H1 (cell line): ENCODE data around the gene MS4A18. TPM values are rescaled to one million over a fixed set of nuclear protein-coding genes. Genes with fewer than 3 reads are reported as not detected.
A peak's percentile ranks its signal among the peaks of the same experiment; 100 is the strongest.

Source experiments
- CTCF ChIA-PET: fragments of 300-600 bp; sonication (Branson Sonifier 250); formaldehyde crosslinking; loops from one replicate; lab custom pipeline; 2021; ENCODE audit not compliant: partially characterized antibody; lab: Charles Lee
- POLR2A ChIA-PET: fragments of 300-600 bp; sonication (Branson Sonifier 250); formaldehyde crosslinking; loops from one replicate; lab custom pipeline; 2021; ENCODE audit warnings: inconsistent platforms; ENCODE audit not compliant: partially characterized antibody; lab: Charles Lee
- DNase-seq, 2 experiments: peaks; one replicate each; pipeline versions ENCODE4 v3.0.0 to v3.0.0-alpha.2; 2010 to 2022; ENCODE audit warnings: low spot score in 2 of 2, low read depth in 1 of 2, mixed read lengths in 1 of 2
- FAIRE-seq: peaks from 2 replicates; lab custom pipeline; 2011; peaks lifted over from hg19 to GRCh38; lab: Jason Lieb, UNC
- H2AFZ ChIP-seq: 2 replicates; pipeline ENCODE4 v1.8.1; 2012; ENCODE audit warnings: low read length, inconsistent platforms
- H2AK5ac ChIP-seq: 2 replicates; pipeline ENCODE4 v1.6.1; 2013; ENCODE audit warnings: low read depth, low read length
- H2BK120ac ChIP-seq: replicated peaks from 2 replicates; pipeline ENCODE3; 2013; ENCODE audit warnings: low read depth, low read length, inconsistent platforms
- H2BK12ac ChIP-seq: 2 replicates; pipeline ENCODE4 v1.6.1; 2013; ENCODE audit warnings: low read depth, low read length
- H2BK15ac ChIP-seq: 2 replicates; pipeline ENCODE4 v1.6.1; 2013; ENCODE audit warnings: low read length
- H2BK20ac ChIP-seq: 2 replicates; pipeline ENCODE4 v1.6.1; 2013; ENCODE audit warnings: low read length
- H2BK5ac ChIP-seq: 2 replicates; pipeline ENCODE4 v1.6.1; 2013; ENCODE audit warnings: low read depth, low read length
- H3K14ac ChIP-seq: 2 replicates; pipeline ENCODE4 v1.6.1; 2013; ENCODE audit warnings: inconsistent platforms; ENCODE audit not compliant: insufficient read length
- H3K18ac ChIP-seq: 2 replicates; pipeline ENCODE4 v1.6.1; 2013; ENCODE audit warnings: low read length; ENCODE audit errors: extremely low read depth
- H3K23ac ChIP-seq: 2 replicates; pipeline ENCODE4 v1.6.1; 2013; ENCODE audit warnings: inconsistent platforms; ENCODE audit not compliant: insufficient read length
- H3K23me2 ChIP-seq: 2 replicates; pipeline ENCODE4 v1.6.1; 2013; ENCODE audit warnings: low read depth, low read length
- H3K27ac ChIP-seq: 2 replicates; pipeline ENCODE4 v1.6.1; 2011; ENCODE audit warnings: low read depth, low read length, inconsistent platforms
- H3K27me3 ChIP-seq, 4 experiments: replicated peaks in 1 of 4; 1 replicate in 1 of 4; 2 replicates in 3 of 4; pipeline versions ENCODE4 v1.6.1 to v1.8.1; 2011 to 2013; ENCODE audit warnings: low read length in 3 of 4, mild to moderate bottlenecking in 3 of 4, inconsistent platforms in 2 of 4, mixed read lengths in 2 of 4, moderate library complexity in 1 of 4; ENCODE audit not compliant: control insufficient read depth in 3 of 4, insufficient read depth in 3 of 4; ENCODE audit errors: extremely low read depth in 1 of 4
- H3K36me3 ChIP-seq, 4 experiments: 2 replicates each; pipeline versions ENCODE4 v1.6.1 to v1.8.1; 2011 to 2013; ENCODE audit warnings: mild to moderate bottlenecking in 4 of 4, low read length in 3 of 4, moderate library complexity in 2 of 4, control low read depth in 1 of 4, inconsistent platforms in 1 of 4; ENCODE audit not compliant: insufficient read depth in 4 of 4, control insufficient read depth in 2 of 4
- H3K4ac ChIP-seq: replicated peaks from 2 replicates; pipeline ENCODE3; 2013; ENCODE audit warnings: low read length, low read depth, mixed read lengths, inconsistent platforms; ENCODE audit not compliant: insufficient read length
- H3K4me1 ChIP-seq, 4 experiments: replicated peaks in 1 of 4; 1 replicate in 1 of 4; 2 replicates in 3 of 4; pipeline versions ENCODE4 v1.6.1 to v1.8.1; 2011 to 2013; ENCODE audit warnings: low read length in 3 of 4, inconsistent platforms in 2 of 4, mixed read lengths in 1 of 4; ENCODE audit not compliant: insufficient read depth in 4 of 4, control insufficient read depth in 3 of 4
- H3K4me2 ChIP-seq, 2 experiments: 2 replicates each; pipeline versions ENCODE4 v1.6.1 to v1.8.1; 2011 to 2013; ENCODE audit warnings: low read depth in 2 of 2, low read length in 2 of 2, control low read depth in 1 of 2, inconsistent platforms in 1 of 2, mild to moderate bottlenecking in 1 of 2; ENCODE audit not compliant: insufficient read depth in 1 of 2
- H3K4me3 ChIP-seq, 4 experiments: fragments of 200-600, 300-600 bp in 1 of 4; sonication (generic), shearing (Covaris generic), sonication (Bioruptor Twin) in 1 of 4; 2 replicates each; pipeline versions ENCODE4 v1.5.1 to v1.8.1; 2011 to 2016; ENCODE audit warnings: low read length in 4 of 4, low read depth in 3 of 4, control low read depth in 2 of 4, inconsistent platforms in 2 of 4, mild to moderate bottlenecking in 2 of 4, mixed read lengths in 1 of 4, moderate library complexity in 1 of 4; ENCODE audit not compliant: insufficient read depth in 2 of 4; ENCODE audit errors: extremely low read depth in 1 of 4
- H3K56ac ChIP-seq: replicated peaks from 2 replicates; pipeline ENCODE3; 2013; ENCODE audit warnings: low read depth, mild to moderate bottlenecking, mixed read lengths, low read length, inconsistent platforms; ENCODE audit not compliant: insufficient read length
- H3K79me1 ChIP-seq: 2 replicates; pipeline ENCODE4 v1.6.1; 2013; ENCODE audit warnings: low read depth, low read length, control low read depth
- H3K79me2 ChIP-seq, 2 experiments: 2 replicates each; pipeline versions ENCODE4 v1.6.1 to v1.8.1; 2012 to 2013; ENCODE audit warnings: low read length in 2 of 2, mild to moderate bottlenecking in 2 of 2, inconsistent platforms in 1 of 2; ENCODE audit not compliant: insufficient read depth in 2 of 2, control insufficient read depth in 1 of 2
- H3K9ac ChIP-seq, 4 experiments: replicated peaks in 1 of 4; 1 replicate in 1 of 4; 2 replicates in 3 of 4; pipeline versions ENCODE4 v1.6.1 to v1.8.1; 2011 to 2013; ENCODE audit warnings: low read depth in 3 of 4, low read length in 3 of 4, control low read depth in 2 of 4, mild to moderate bottlenecking in 2 of 4, moderate library complexity in 2 of 4, inconsistent platforms in 1 of 4; ENCODE audit errors: extremely low read depth in 1 of 4
- H3K9me3 ChIP-seq, 2 experiments: 2 replicates each; pipeline versions ENCODE4 v1.6.1 to v1.8.1; 2012 to 2013; ENCODE audit warnings: mild to moderate bottlenecking in 2 of 2, moderate library complexity in 2 of 2, control low read depth in 1 of 2, inconsistent platforms in 1 of 2, low read depth in 1 of 2, low read length in 1 of 2, mixed read lengths in 1 of 2; ENCODE audit not compliant: insufficient read depth in 2 of 2
- H4K20me1 ChIP-seq, 2 experiments: replicated peaks in 1 of 2; 2 replicates each; pipeline versions ENCODE3 to v1.8.1; 2011 to 2013; ENCODE audit warnings: inconsistent platforms in 2 of 2, low read length in 2 of 2, mild to moderate bottlenecking in 1 of 2; ENCODE audit not compliant: insufficient read depth in 2 of 2, control insufficient read depth in 1 of 2
- H4K5ac ChIP-seq: 2 replicates; pipeline ENCODE4 v1.6.1; 2013; ENCODE audit warnings: low read length, low read depth, mixed read lengths, inconsistent platforms; ENCODE audit not compliant: insufficient read length
- H4K8ac ChIP-seq: 2 replicates; pipeline ENCODE4 v1.8.0; 2013; ENCODE audit warnings: mild to moderate bottlenecking, moderate library complexity, low read length, inconsistent platforms; ENCODE audit not compliant: insufficient read depth; ENCODE audit errors: extremely low read depth
- H4K91ac ChIP-seq: replicated peaks from 2 replicates; pipeline ENCODE3; 2013; ENCODE audit warnings: low read length, mixed read lengths, inconsistent platforms; ENCODE audit not compliant: insufficient read length
- CBX8 ChIP-seq: fragments of 300-800, 300-1000 bp; sonication (generic); IDR thresholded peaks from 2 replicates; pipeline ENCODE4 v1.7.1; 2016; ENCODE audit warnings: low read depth, low read length, borderline replicate concordance
- FOSL1 ChIP-seq: IDR thresholded peaks from 2 replicates; pipeline ENCODE4 v1.6.1; 2011; ENCODE audit warnings: mild to moderate bottlenecking, low read depth, low read length, moderate library complexity; ENCODE audit not compliant: insufficient read depth
- POLR2A ChIP-seq, 2 experiments: IDR thresholded peaks; 1 replicate in 1 of 2; 2 replicates in 1 of 2; pipeline ENCODE4 v1.6.1; 2011; ENCODE audit warnings: low read depth in 2 of 2, low read length in 2 of 2, mild to moderate bottlenecking in 2 of 2; ENCODE audit errors: control extremely low read depth in 1 of 2
- POU5F1 ChIP-seq: IDR thresholded peaks from 2 replicates; pipeline ENCODE4 v1.6.1; 2011; ENCODE audit warnings: low read depth, mild to moderate bottlenecking, low read length, moderate library complexity
- RFX5 ChIP-seq: IDR thresholded peaks from 2 replicates; pipeline ENCODE4 v1.6.1; 2011; ENCODE audit warnings: low read depth, low read length, improper control_type of control experiment, borderline replicate concordance
- SIRT6 ChIP-seq: IDR thresholded peaks from one replicate; pipeline ENCODE4 v1.7.1; 2012; ENCODE audit warnings: low read length, inconsistent platforms
- TAF7 ChIP-seq: optimal IDR thresholded peaks from 2 replicates; pipeline ENCODE3; 2011; ENCODE audit warnings: low read depth, mild to moderate bottlenecking, inconsistent platforms, low read length, moderate library complexity, borderline replicate concordance
- TCF12 ChIP-seq: IDR thresholded peaks from 2 replicates; pipeline ENCODE4 v1.6.1; 2011; ENCODE audit warnings: low read depth, mild to moderate bottlenecking, low read length
- WGBS, 2 experiments: shearing (Covaris generic) in 1 of 2; methylation state at CpG; one replicate each; pipeline versions ENCODE4 v1.1.6 to v1.1.7; 2013 to 2015; ENCODE audit warnings: low lambda C conversion rate in 2 of 2, mixed read lengths in 2 of 2, inconsistent platforms in 1 of 2, low coverage in 1 of 2, missing lambda C conversion rate in 1 of 2; ENCODE audit not compliant: insufficient replicate concordance in 2 of 2, insufficient coverage in 1 of 2, insufficient read length in 1 of 2; ENCODE audit errors: extremely low coverage in 1 of 2, missing lambda C conversion rate in 1 of 2; 5-methylcytosine and 5-hydroxymethylcytosine counted together
- polyA plus RNA-seq, 7 experiments: library from polyadenylated mRNA; depleted of rRNA in 3 of 7; stranded (reverse) in 5 of 7; unstranded in 2 of 7; fragments of >200 nt in 5 of 7; fragments of 200-250 nt in 2 of 7; gene quantifications; 1 replicate in 5 of 7; 2 replicates in 1 of 7; 4 replicates in 1 of 7; pipeline versions ENCODE4 v1.2.1 to v1.2.3, GENCODE V29; 2011 to 2013; ENCODE audit warnings: missing spikeins in 2 of 7, mixed read lengths in 2 of 7
- total RNA-seq: library from RNA; stranded (reverse); fragmentation: NEBNext Ultra II Directional; extraction: Animal tissue kit (Norgen Biotek cat#: 25700); gene quantifications from 2 replicates; pipeline ENCODE4 v1.2.1, GENCODE V29; 2021

Gene MS4A18
- total and polyA plus RNA-seq, 2 of the 8 experiments (the other 6 are each of a cell fraction or from before 2014, with no cell fraction given), result not detected

DNA sequence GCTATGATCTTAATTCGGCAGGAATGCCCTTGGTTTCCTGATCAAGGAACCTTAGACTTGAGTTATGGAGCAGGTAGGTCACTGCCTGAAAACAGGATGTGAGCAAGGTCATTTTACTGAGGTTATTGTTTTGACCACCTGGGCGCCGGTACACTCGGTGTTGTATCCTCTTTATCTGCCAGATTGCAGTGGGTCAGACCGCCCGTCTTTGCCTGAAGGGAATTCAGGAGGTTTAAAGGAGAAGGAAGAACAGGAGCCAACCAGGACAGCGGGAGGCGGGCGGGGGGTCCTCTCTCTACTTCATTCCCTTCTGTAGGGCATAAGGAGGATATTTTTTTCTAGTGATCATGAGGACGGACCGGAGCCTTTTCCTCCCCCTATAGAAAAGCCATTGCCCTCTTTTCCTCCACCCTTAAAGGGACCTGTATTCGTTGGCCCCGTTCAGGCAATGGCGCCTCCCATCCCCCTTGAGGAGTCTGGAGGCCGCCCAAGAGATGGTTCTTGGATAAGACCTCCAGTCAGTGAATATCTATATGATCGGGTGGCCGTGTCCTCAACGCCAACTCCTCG lies 32.8 kb downstream of the MS4A18 start:
- FAIRE-seq (no peak), DNase-seq (no peak)
- Histone ChIP-seq H3K23me2 (no peaks in the 10 kb centered on the region), H2AK5ac (no peak overlapping the region), H3K4me3 (no peak overlapping the region), H2BK120ac (no peak overlapping the region), H3K4me2 (no peak overlapping the region), H3K14ac (no peak overlapping the region), H3K9ac (no peak overlapping the region), H3K36me3 (no peaks in the 10 kb centered on the region), H4K5ac (no peak overlapping the region), H3K9me3 (0 out of 4 replicates have a peak, but pooled peaks cover 0 to 4% of the 10 kb centered on the region in 2 experiments), H3K79me2 (no peaks in the 10 kb centered on the region), H2BK5ac (no peak overlapping the region), H2BK20ac (no peak overlapping the region), H2AFZ (peak overlapping the region; percentile 19; the same call in 1 of the 2 replicates), H3K27ac (no peak overlapping the region), H3K23ac (no peak overlapping the region), H3K4me1 (no peaks in the 10 kb centered on the region; a peak in 2 of 7 replicates), H3K79me1 (no peaks in the 10 kb centered on the region), H3K56ac (no peak overlapping the region), H3K4ac (no peak overlapping the region), H2BK12ac (no peak overlapping the region), H4K20me1 (no peaks in the 10 kb centered on the region), H2BK15ac (no peak overlapping the region), H3K18ac (no peak overlapping the region), H3K27me3 (no peaks in the 10 kb centered on the region), H4K91ac (no peak overlapping the region), H4K8ac (no peak overlapping the region)
- CTCF ChIA-PET, result interaction anchor here (0.8 to 1.9 kb wide), 27 partner anchors 8 to 482 kb away, joined by 3 to 28 read pairs (median 5); partner anchors contain the start of genes MS4A10 and MS4A8
- POLR2A ChIA-PET, result no interaction called here
- TF ChIP-seq TCF12 (no peak), FOSL1 (no peak), POU5F1 (no peak), TAF7 (no peak), POLR2A (IDR thresholded peaks at IDR 0.05; ENCODE audit: control extremely low read depth in 1 of 2, low read depth in 2 of 2, low read length in 2 of 2) (no peak), SIRT6 (no peak), CBX8 (no peak), RFX5 (no peak)
- WGBS, 2 experiments, result 92% methylated on average over 19 of the region's 19 CpGs; no CpG with 5 or more reads in 1 of the 2 experiments
